SK-N-SH (cell line): ENCODE measurements around the gene HIVEP2. TPM values are rescaled to one million over a fixed set of nuclear protein-coding genes. Genes with fewer than 3 reads are reported as not detected.

ENCODE experiments used
- CTCF ChIA-PET: fragments of 300-600, 350-600 bp; formaldehyde crosslinking; extraction: SDS; loops from one replicate; lab custom pipeline; 2021; lab: Yijun Ruan, JAX
- POLR2A ChIA-PET: fragments of 350-600 bp; sonication (Branson Sonifier 250); formaldehyde crosslinking; extraction: SDS; loops from one replicate; lab custom pipeline; 2020; ENCODE audit warnings: antibody characterized with exemption, inconsistent platforms; lab: Yijun Ruan, JAX
- DNase-seq: peaks from one replicate; pipeline ENCODE4 v3.0.0; 2012
- H2AFZ ChIP-seq: fragments of 200-600 bp; sonication (generic); 2 replicates; pipeline ENCODE4 v1.8.1; 2016; ENCODE audit warnings: antibody characterized with exemption, mild to moderate bottlenecking, low read depth
- H3F3A ChIP-seq: fragments of 200-600 bp; sonication (generic); replicated peaks from 2 replicates; pipeline ENCODE3; 2016; ENCODE audit warnings: antibody characterized with exemption, mild to moderate bottlenecking; ENCODE audit not compliant: insufficient read depth
- H3K27ac ChIP-seq, 2 experiments: fragments of 200-500 bp in 1 of 2; fragments of 200-600 bp in 1 of 2; sonication (Bioruptor generic) in 1 of 2; sonication (generic), shearing (Covaris generic) in 1 of 2; 2 replicates each; pipeline versions ENCODE4 v1.5.1 to v1.6.1; 2014 to 2016; ENCODE audit warnings: low read depth in 2 of 2, inconsistent platforms in 1 of 2, low read length in 1 of 2, mild to moderate bottlenecking in 1 of 2, mixed read lengths in 1 of 2
- H3K27me3 ChIP-seq: fragments of 200-600 bp; sonication (generic), shearing (Covaris generic); 2 replicates; pipeline ENCODE4 v1.6.1; 2016; ENCODE audit warnings: mixed run types; ENCODE audit not compliant: insufficient read depth
- H3K36me3 ChIP-seq, 2 experiments: fragments of 200-500 bp in 1 of 2; fragments of 200-600 bp in 1 of 2; sonication (Bioruptor generic) in 1 of 2; sonication (generic) in 1 of 2; replicated peaks in 1 of 2; 2 replicates each; pipeline versions ENCODE3 to v1.5.1; 2014 to 2016; ENCODE audit warnings: low read length in 1 of 2, mild to moderate bottlenecking in 1 of 2; ENCODE audit not compliant: insufficient read depth in 2 of 2, control insufficient read depth in 1 of 2
- H3K4me1 ChIP-seq, 2 experiments: fragments of 200-500 bp in 1 of 2; fragments of 200-600 bp in 1 of 2; sonication (Bioruptor generic) in 1 of 2; sonication (generic), shearing (Covaris generic) in 1 of 2; 2 replicates each; pipeline versions ENCODE4 v1.5.1 to v1.6.1; 2014 to 2016; ENCODE audit warnings: low read depth in 1 of 2, low read length in 1 of 2, mixed run types in 1 of 2; ENCODE audit not compliant: insufficient read depth in 2 of 2, control insufficient read depth in 1 of 2
- H3K4me2 ChIP-seq: fragments of 200-600 bp; sonication (generic), shearing (Covaris generic); 2 replicates; pipeline ENCODE4 v1.6.1; 2017; ENCODE audit warnings: mixed run types
- H3K4me3 ChIP-seq, 2 experiments: fragments of 200-500 bp in 1 of 2; fragments of 200-600 bp in 1 of 2; sonication (Bioruptor generic) in 1 of 2; sonication (generic), shearing (Covaris generic) in 1 of 2; 2 replicates each; pipeline versions ENCODE4 v1.5.1 to v1.8.1; 2014 to 2016; ENCODE audit warnings: low read depth in 2 of 2, inconsistent platforms in 1 of 2, low read length in 1 of 2, mild to moderate bottlenecking in 1 of 2, mixed read lengths in 1 of 2, moderate library complexity in 1 of 2
- H3K79me2 ChIP-seq: fragments of 200-600 bp; sonication (generic); 2 replicates; pipeline ENCODE4 v1.8.1; 2017; ENCODE audit warnings: mild to moderate bottlenecking; ENCODE audit not compliant: insufficient read depth
- H3K9ac ChIP-seq: fragments of 200-600 bp; sonication (generic); 2 replicates; pipeline ENCODE4 v1.6.1; 2017; ENCODE audit warnings: mixed run types
- H3K9me2 ChIP-seq: fragments of 200-600 bp; sonication (generic); 2 replicates; pipeline ENCODE4 v1.6.1; 2017; ENCODE audit warnings: mixed run types
- H3K9me3 ChIP-seq: fragments of 200-600 bp; sonication (generic); 2 replicates; pipeline ENCODE4 v1.6.1; 2017; ENCODE audit warnings: mixed run types, mild to moderate bottlenecking, moderate library complexity
- H4K20me1 ChIP-seq: fragments of 200-600 bp; sonication (generic); 2 replicates; pipeline ENCODE4 v1.6.1; 2017; ENCODE audit warnings: mild to moderate bottlenecking, mixed run types; ENCODE audit not compliant: insufficient read depth
- CHD2 ChIP-seq: fragments of 150-350 bp; IDR thresholded peaks from 2 replicates; pipeline ENCODE4 v1.6.1; 2018; ENCODE audit warnings: low read length; ENCODE audit not compliant: partially characterized antibody
- ELF1 ChIP-seq: IDR thresholded peaks from 2 replicates; pipeline ENCODE4 v1.4.0; 2012
- EP300 ChIP-seq, 2 experiments: IDR thresholded peaks; 2 replicates each; pipeline versions ENCODE4 v1.4.0 to v1.6.1; 2012; ENCODE audit warnings: borderline replicate concordance in 1 of 2, low read depth in 1 of 2, low read length in 1 of 2
- FOSL2 ChIP-seq: IDR thresholded peaks from 2 replicates; pipeline ENCODE4 v1.4.0; 2012; ENCODE audit warnings: low read depth, mild to moderate bottlenecking, moderate library complexity, borderline replicate concordance
- FOXJ3 ChIP-seq: sonication (generic); formaldehyde crosslinking; IDR thresholded peaks from 2 replicates; pipeline ENCODE4 v1.5.1; 2020; ENCODE audit warnings: mild to moderate bottlenecking, missing genetic modification reagents
- GATA2 ChIP-seq: sonication (generic); formaldehyde crosslinking; IDR thresholded peaks from 2 replicates; pipeline ENCODE4 v1.5.0; 2020; ENCODE audit warnings: mild to moderate bottlenecking, missing genetic modification reagents
- JUND ChIP-seq: IDR thresholded peaks from 2 replicates; pipeline ENCODE4 v1.4.0; 2012
- MXI1 ChIP-seq: IDR thresholded peaks from 2 replicates; pipeline ENCODE4 v1.6.1; 2012; ENCODE audit warnings: mild to moderate bottlenecking, low read depth, low read length, improper control_type of control experiment
- NFIC ChIP-seq: IDR thresholded peaks from 2 replicates; pipeline ENCODE4 v1.4.0; 2012; ENCODE audit warnings: borderline replicate concordance
- NRF1 ChIP-seq: IDR thresholded peaks from 2 replicates; pipeline ENCODE4 v1.6.1; 2012; ENCODE audit warnings: low read depth, mild to moderate bottlenecking, low read length
- RAD21 ChIP-seq: IDR thresholded peaks from 2 replicates; pipeline ENCODE4 v1.6.1; 2012; ENCODE audit warnings: mild to moderate bottlenecking, low read length
- RCOR1 ChIP-seq: fragments of 150-350 bp; IDR thresholded peaks from 2 replicates; pipeline ENCODE4 v1.6.1; 2017; ENCODE audit warnings: antibody characterized with exemption, low read length
- RFX5 ChIP-seq: IDR thresholded peaks from 2 replicates; pipeline ENCODE4 v1.6.1; 2012; ENCODE audit warnings: mild to moderate bottlenecking, improper control_type of control experiment, low read length
- RXRA ChIP-seq: IDR thresholded peaks from 2 replicates; pipeline ENCODE4 v1.4.0; 2012; ENCODE audit warnings: low read depth, mild to moderate bottlenecking, borderline replicate concordance
- TAF1 ChIP-seq: IDR thresholded peaks from 2 replicates; pipeline ENCODE4 v1.6.1; 2012; ENCODE audit warnings: low read depth, mild to moderate bottlenecking, low read length, moderate library complexity, borderline replicate concordance
- TCF12 ChIP-seq: IDR thresholded peaks from 2 replicates; pipeline ENCODE4 v1.4.0; 2012
- TEAD4 ChIP-seq: IDR thresholded peaks from 2 replicates; pipeline ENCODE4 v1.4.0; 2012; ENCODE audit warnings: mild to moderate bottlenecking, borderline replicate concordance; ENCODE audit not compliant: insufficient read depth
- YY1 ChIP-seq: IDR thresholded peaks from 2 replicates; pipeline ENCODE4 v1.4.0; 2012; ENCODE audit warnings: low read depth, mild to moderate bottlenecking
- WGBS: methylation state at CpG from one replicate; pipeline ENCODE4 v1.1.6; 2017; ENCODE audit warnings: low lambda C conversion rate; 5-methylcytosine and 5-hydroxymethylcytosine counted together
- polyA plus RNA-seq, 3 experiments: library from polyadenylated mRNA; depleted of rRNA; stranded (reverse); fragments of >200 nt; gene quantifications; 2 replicates each; pipeline ENCODE4 v1.2.3, GENCODE V29; 2012
- TF ChIP-seq, protein P1 (sequence below): IDR thresholded peaks from 2 replicates; pipeline ENCODE4; 2012
- TF ChIP-seq, protein P2 (sequence below): fragments of 150-350 bp; IDR thresholded peaks from 2 replicates; pipeline ENCODE4 v1.6.1; 2017; ENCODE audit warnings: antibody characterized with exemption, low read length, low read depth, borderline replicate concordance
- TF ChIP-seq, protein P3 (sequence below): IDR thresholded peaks from 2 replicates; pipeline ENCODE4 v1.4.0; 2012; ENCODE audit warnings: low read depth, borderline replicate concordance
- TF ChIP-seq, protein P4 (sequence below): IDR thresholded peaks from 2 replicates; pipeline ENCODE4 v1.4.0; 2012; ENCODE audit warnings: low read depth, borderline replicate concordance

The HIVEP2 gene
- polyA plus RNA-seq, 1 of the 3 experiments (the other 2 are of a cell fraction): 2.5 TPM

DNA sequence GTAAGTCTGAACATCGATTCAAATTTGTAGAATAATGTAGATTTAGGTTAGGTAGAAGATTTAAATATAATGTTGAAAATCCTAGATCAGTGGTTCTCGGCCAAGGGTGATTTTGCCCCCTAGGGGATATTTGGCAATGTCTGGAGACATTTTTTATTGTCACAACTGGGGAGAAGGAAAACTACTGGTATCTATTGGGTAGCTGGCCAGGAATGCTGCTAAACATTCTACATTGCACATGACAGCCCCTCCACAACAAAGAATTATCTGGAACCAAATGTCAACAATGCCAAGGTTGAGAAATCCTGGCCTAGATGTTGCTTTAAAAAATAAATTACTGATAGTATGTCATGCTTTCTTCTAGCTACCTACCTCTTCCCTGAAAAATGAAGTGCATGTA lies 76.1 kb downstream of the HIVEP2 start:
- H3K9me3 ChIP-seq: no peaks in the 10 kb centered on the region
- POLR2A ChIA-PET: no interaction called here
- no peaks in the 10 kb centered on the region for H3K27me3 ChIP-seq
- peaks cover 0 to 10% of the 10 kb centered on the region in 2 experiments; a peak in 2 of 4 replicates for H3K4me1 ChIP-seq
- CTCF ChIA-PET: interaction anchor here (0.7 to 1.0 kb wide), 3 partner anchors 20 to 40 kb away, joined by 3 read pairs; no protein-coding TSS in a partner anchor
- no peak overlapping the region for H3K4me2 ChIP-seq
- no peak for DNase-seq
- 94% methylated on average over 2 of the region's 2 CpGs for WGBS
- H3K79me2 ChIP-seq: peaks cover 58% of the 10 kb centered on the region
- H3K36me3 ChIP-seq: no peaks in the 10 kb centered on the region
- no peaks in the 10 kb centered on the region for H4K20me1 ChIP-seq
- H3K9ac ChIP-seq: no peak overlapping the region
- H2AFZ ChIP-seq: no peak overlapping the region
- H3K9me2 ChIP-seq: no peaks in the 10 kb centered on the region
- no peak for TF ChIP-seq NRF1
- TF ChIP-seq RXRA: no peak
- no peak for TF ChIP-seq TEAD4
- no peak for TF ChIP-seq YY1
- TF ChIP-seq TAF1: no peak
- TF ChIP-seq NFIC: no peak
- no peak for TF ChIP-seq FOXJ3 (CRISPR knock-in tag)
- TF ChIP-seq FOSL2: no peak
- TF ChIP-seq, protein P1, sequence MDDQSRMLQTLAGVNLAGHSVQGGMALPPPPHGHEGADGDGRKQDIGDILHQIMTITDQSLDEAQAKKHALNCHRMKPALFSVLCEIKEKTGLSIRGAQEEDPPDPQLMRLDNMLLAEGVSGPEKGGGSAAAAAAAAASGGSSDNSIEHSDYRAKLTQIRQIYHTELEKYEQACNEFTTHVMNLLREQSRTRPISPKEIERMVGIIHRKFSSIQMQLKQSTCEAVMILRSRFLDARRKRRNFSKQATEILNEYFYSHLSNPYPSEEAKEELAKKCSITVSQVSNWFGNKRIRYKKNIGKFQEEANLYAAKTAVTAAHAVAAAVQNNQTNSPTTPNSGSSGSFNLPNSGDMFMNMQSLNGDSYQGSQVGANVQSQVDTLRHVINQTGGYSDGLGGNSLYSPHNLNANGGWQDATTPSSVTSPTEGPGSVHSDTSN: no peak
- no peak for TF ChIP-seq RCOR1
- TF ChIP-seq RFX5: no peak
- H3K27ac ChIP-seq: no peak overlapping the region
- H3K4me3 ChIP-seq: no peak overlapping the region
- peaks cover 4% of the 10 kb centered on the region for H3F3A ChIP-seq

DNA sequence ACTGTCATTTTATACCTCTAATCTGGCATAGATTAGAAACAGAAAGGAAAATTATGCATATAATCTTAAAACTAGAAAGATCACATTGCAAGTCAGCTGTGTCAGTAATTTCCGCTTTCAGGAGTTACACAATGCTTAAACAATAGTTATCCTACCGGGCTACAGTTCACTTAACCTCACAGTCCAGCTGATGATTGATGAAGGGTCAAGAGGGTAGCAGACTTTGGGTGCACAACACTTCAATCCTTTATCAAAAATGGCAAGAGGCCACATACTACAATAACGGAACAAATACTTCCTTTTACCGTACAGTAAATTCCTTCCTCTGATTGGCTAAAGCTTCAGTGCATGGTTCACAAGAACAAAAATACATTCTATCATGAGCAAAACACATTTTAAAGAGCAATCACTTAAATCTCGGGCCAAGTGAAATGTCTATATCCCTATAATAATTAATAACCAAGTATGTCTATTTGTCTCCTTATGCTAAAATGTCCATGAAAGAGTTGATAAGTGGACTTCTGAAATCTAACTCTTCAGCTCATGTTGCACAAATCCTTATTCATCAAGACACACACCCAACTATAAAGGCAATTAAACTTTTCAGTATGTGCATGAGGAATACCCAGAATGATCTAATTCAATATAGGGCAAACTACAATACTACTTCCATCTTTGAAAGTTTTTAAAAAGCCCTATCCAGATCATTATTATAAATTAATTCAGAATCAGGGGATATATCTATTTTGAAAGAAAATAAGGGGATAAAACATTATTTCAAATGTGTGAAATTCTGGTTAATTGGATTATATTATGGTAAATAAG lies 76.8 kb downstream of the HIVEP2 start:
- TF ChIP-seq, protein P2, sequence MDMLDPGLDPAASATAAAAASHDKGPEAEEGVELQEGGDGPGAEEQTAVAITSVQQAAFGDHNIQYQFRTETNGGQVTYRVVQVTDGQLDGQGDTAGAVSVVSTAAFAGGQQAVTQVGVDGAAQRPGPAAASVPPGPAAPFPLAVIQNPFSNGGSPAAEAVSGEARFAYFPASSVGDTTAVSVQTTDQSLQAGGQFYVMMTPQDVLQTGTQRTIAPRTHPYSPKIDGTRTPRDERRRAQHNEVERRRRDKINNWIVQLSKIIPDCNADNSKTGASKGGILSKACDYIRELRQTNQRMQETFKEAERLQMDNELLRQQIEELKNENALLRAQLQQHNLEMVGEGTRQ: no peak
- TF ChIP-seq, protein P3, sequence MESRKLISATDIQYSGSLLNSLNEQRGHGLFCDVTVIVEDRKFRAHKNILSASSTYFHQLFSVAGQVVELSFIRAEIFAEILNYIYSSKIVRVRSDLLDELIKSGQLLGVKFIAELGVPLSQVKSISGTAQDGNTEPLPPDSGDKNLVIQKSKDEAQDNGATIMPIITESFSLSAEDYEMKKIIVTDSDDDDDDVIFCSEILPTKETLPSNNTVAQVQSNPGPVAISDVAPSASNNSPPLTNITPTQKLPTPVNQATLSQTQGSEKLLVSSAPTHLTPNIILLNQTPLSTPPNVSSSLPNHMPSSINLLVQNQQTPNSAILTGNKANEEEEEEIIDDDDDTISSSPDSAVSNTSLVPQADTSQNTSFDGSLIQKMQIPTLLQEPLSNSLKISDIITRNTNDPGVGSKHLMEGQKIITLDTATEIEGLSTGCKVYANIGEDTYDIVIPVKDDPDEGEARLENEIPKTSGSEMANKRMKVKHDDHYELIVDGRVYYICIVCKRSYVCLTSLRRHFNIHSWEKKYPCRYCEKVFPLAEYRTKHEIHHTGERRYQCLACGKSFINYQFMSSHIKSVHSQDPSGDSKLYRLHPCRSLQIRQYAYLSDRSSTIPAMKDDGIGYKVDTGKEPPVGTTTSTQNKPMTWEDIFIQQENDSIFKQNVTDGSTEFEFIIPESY: no peak
- TF ChIP-seq NFIC: no peak
- no peak for TF ChIP-seq RAD21
- TF ChIP-seq RFX5: no peak
- TF ChIP-seq, protein P1: no peak
- TF ChIP-seq CHD2: no peak
- TF ChIP-seq, protein P4, sequence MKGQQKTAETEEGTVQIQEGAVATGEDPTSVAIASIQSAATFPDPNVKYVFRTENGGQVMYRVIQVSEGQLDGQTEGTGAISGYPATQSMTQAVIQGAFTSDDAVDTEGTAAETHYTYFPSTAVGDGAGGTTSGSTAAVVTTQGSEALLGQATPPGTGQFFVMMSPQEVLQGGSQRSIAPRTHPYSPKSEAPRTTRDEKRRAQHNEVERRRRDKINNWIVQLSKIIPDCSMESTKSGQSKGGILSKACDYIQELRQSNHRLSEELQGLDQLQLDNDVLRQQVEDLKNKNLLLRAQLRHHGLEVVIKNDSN: no peak
- no peak for TF ChIP-seq JUND
- no peak for TF ChIP-seq EP300 (IDR thresholded peaks at IDR 0.05; ENCODE audit: borderline replicate concordance in 1 of 2, low read depth in 1 of 2, low read length in 1 of 2)
- no peak for TF ChIP-seq GATA2 (CRISPR knock-in tag)
- no peak for TF ChIP-seq TCF12
- TF ChIP-seq ELF1: no peak
- TF ChIP-seq MXI1: no peak
- Histone ChIP-seq H4K20me1 (no peaks in the 10 kb centered on the region), H3K4me3 (no peak overlapping the region), H3K27ac (no peak overlapping the region; a peak in 1 of 4 replicates), H3K4me2 (no peak overlapping the region), H3K27me3 (no peaks in the 10 kb centered on the region), H2AFZ (no peak overlapping the region), H3F3A (peaks cover 4% of the 10 kb centered on the region), H3K9me2 (no peaks in the 10 kb centered on the region), H3K79me2 (peaks cover 58% of the 10 kb centered on the region), H3K36me3 (no peaks in the 10 kb centered on the region), H3K9me3 (no peaks in the 10 kb centered on the region), H3K9ac (no peak overlapping the region), H3K4me1 (peaks cover 0 to 10% of the 10 kb centered on the region in 2 experiments; a peak in 2 of 4 replicates)
- 90% methylated on average over 5 of the region's 5 CpGs for WGBS
- ChIA-PET CTCF (interaction anchor here (0.8 kb wide), 2 partner anchors 15 to 559 kb away, joined by 4 read pairs; no protein-coding TSS in a partner anchor), POLR2A (no interaction called here)
- no peak for DNase-seq
